Heart right ventricle (tissue), 16 donors: ENCODE data around the gene PUS10. TPM values are rescaled to one million over a fixed set of nuclear protein-coding genes. Genes with fewer than 3 reads are reported as not detected.

Source experiments
- ATAC-seq, 8 donors: fragments of 200-7000 bp; cut with Tn5 transposase; one replicate each; pipeline ENCODE4 v1.9.1; 2020; ENCODE audit warnings: mild to moderate bottlenecking in 8 of 8, moderate library complexity in 8 of 8, moderate number of reproducible peaks in 1 of 8
- DNase-seq, 2 donors: peaks; one replicate each; pipeline ENCODE4 v3.0.0-alpha.2; 2020
- H3K27ac ChIP-seq, 10 donors: fragments of 200-600 bp; sonication (generic) in 2 of 10; one replicate each; pipeline versions ENCODE4 v1.5.0 to v1.8.0; 2020 to 2022; ENCODE audit warnings: mild to moderate bottlenecking in 3 of 10
- H3K27me3 ChIP-seq, 7 donors: fragments of 200-600 bp; one replicate each; pipeline ENCODE4 v1.8.0; 2021 to 2022; ENCODE audit warnings: mild to moderate bottlenecking in 2 of 7
- H3K36me3 ChIP-seq, 9 donors: fragments of 200-600 bp; sonication (generic) in 1 of 9; one replicate each; pipeline versions ENCODE4 v1.5.0 to v1.8.0; 2020 to 2022; ENCODE audit warnings: mild to moderate bottlenecking in 2 of 9
- H3K4me1 ChIP-seq, 9 donors: fragments of 200-600 bp; sonication (generic) in 1 of 9; one replicate each; pipeline versions ENCODE4 v1.5.0 to v1.8.0; 2020 to 2022; ENCODE audit warnings: mild to moderate bottlenecking in 4 of 9
- H3K4me3 ChIP-seq, 10 donors: fragments of 200-600 bp; sonication (generic) in 2 of 10; one replicate each; pipeline versions ENCODE4 v1.5.0 to v1.8.0; 2020 to 2022; ENCODE audit warnings: mild to moderate bottlenecking in 7 of 10, moderate library complexity in 2 of 10
- H3K9me3 ChIP-seq, 11 donors: fragments of 200-600 bp in 10 of 11; sonication (generic) in 2 of 11; one replicate each; pipeline versions ENCODE4 v1.5.0 to v1.8.0; 2013 to 2022; ENCODE audit warnings: mild to moderate bottlenecking in 2 of 11, control low read depth in 1 of 11, moderate library complexity in 1 of 11
- WGBS, 2 donors: extraction: QIAGEN DNeasy Blood & Tissue Kit; methylation state at CpG; one replicate each; pipeline ENCODE4 v1.1.7; 2013; ENCODE audit warnings: inconsistent platforms in 1 of 2; 5-methylcytosine and 5-hydroxymethylcytosine counted together
- intact Hi-C, 10 donors: fragments of 100-400 bp; cut with DNase I; formaldehyde crosslinking; loops; one replicate each; pipeline versions ENCODE4 v1.11.1 to v1.14.2; 2022
- polyA plus RNA-seq, 2 donors: library from polyadenylated mRNA; stranded (reverse); fragments of 200-250 nt; gene quantifications; one replicate each; pipeline ENCODE4 v1.2.3, GENCODE V29; 2013
- total RNA-seq, 10 donors: library from RNA; stranded (reverse); fragmentation: NEBNext Ultra II Directional in 3 of 10; extraction: Animal tissue kit (Norgen Biotek cat#: 25700) in 3 of 10; gene quantifications; one replicate each; pipeline versions ENCODE4 v1.2.1 to v1.2.4, GENCODE V29; 2021 to 2023
- TF ChIP-seq, protein P1 (sequence below), 9 donors: fragments of 200-600 bp; sonication (generic) in 2 of 9; IDR thresholded peaks; one replicate each; pipeline versions ENCODE4 v1.5.0 to v1.8.0; 2021 to 2022; ENCODE audit warnings: antibody characterized with exemption in 9 of 9, mild to moderate bottlenecking in 5 of 9, moderate library complexity in 1 of 9
- donor health status: Arrhythmogenic right ventricular cardiomyopathy.
- donor health status: ischemic (EF 13 %, LVEDD 7.1; RV severe dilation, severe dysfunction).
- donor health status: healthy with polysubstance abuse.
- donor health status: DM: no; HTN: yes; CAD: no.
- donor health status: DM: no; HTN: no; CAD: no.
- donor health status: ischemic (EF 25% LVEDD 6.9; RV normal size, moderate dysfunction).
- donor health status: ischemic (EF 25% LVEDD 5.7; RV mildly dilated, moderate dysfunction).
- donor health status: healthy.
- donor health status: DM: yes; HTN: yes; CAD: no.
- donor health status: Ischemic cardiomyopathy.
- donor health status: ischemic (EF 35%, LVEDD 5.7; RV mildly dilated, moderate dysfunction).
- donor health status: nonischemic (EF 11% LVEDD 7.7; RV severe dilation, severe dysfunction).
- donor health status: DM: yes; HTN: yes; CAD: no.
- donor health status: PGD.
- donor health status: ischemic (EF 29% LVEDD 5.4; RV normal size, mild dysfunction).
- donor health status: nonischemic (EF 23%, LVEDD 6.1; RV moderate dilation, normal function).

Gene PUS10
- total and polyA plus RNA-seq, 12 donors = 1.5 to 5.5 (median 4.4) TPM

DNA sequence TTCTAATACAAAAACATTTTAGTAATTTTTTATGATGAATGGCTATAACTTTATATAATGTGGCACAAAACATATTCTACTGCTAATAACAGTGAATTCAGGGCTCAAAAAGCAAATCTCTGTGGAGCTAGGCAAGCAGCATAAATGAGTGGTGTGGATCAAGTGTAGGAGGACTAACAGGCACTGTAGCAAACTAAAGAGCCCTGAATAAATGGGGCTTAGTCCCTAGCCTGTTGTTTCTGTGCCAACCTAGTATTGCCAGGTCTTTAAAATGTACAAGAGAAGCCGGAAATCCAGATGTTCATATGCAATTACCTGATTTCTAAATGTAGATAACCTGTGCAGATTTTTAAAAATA is 118.2 kb downstream of the PUS10 start:
- H3K4me1 ChIP-seq = peaks cover 0 to 12% (median 0%) of the 10 kb centered on the region in 9 donors
- no peak overlapping the region for H3K4me3 ChIP-seq
- H3K27me3 ChIP-seq = no peaks in the 10 kb centered on the region
- peaks cover 0 to 100% (median 51%) of the 10 kb centered on the region in 9 donors for H3K36me3 ChIP-seq
- 92 to 100% methylated on average over 1 of the region's 1 CpG for WGBS, 2 donors
- no peak overlapping the region for H3K27ac ChIP-seq
- DNase-seq = no peak
- ATAC-seq = no peak
- intact Hi-C loops = no loop called here
- H3K9me3 ChIP-seq = no peaks in the 10 kb centered on the region
- TF ChIP-seq, protein P1, sequence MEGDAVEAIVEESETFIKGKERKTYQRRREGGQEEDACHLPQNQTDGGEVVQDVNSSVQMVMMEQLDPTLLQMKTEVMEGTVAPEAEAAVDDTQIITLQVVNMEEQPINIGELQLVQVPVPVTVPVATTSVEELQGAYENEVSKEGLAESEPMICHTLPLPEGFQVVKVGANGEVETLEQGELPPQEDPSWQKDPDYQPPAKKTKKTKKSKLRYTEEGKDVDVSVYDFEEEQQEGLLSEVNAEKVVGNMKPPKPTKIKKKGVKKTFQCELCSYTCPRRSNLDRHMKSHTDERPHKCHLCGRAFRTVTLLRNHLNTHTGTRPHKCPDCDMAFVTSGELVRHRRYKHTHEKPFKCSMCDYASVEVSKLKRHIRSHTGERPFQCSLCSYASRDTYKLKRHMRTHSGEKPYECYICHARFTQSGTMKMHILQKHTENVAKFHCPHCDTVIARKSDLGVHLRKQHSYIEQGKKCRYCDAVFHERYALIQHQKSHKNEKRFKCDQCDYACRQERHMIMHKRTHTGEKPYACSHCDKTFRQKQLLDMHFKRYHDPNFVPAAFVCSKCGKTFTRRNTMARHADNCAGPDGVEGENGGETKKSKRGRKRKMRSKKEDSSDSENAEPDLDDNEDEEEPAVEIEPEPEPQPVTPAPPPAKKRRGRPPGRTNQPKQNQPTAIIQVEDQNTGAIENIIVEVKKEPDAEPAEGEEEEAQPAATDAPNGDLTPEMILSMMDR (IDR thresholded peaks at IDR 0.05) = no peak

DNA sequence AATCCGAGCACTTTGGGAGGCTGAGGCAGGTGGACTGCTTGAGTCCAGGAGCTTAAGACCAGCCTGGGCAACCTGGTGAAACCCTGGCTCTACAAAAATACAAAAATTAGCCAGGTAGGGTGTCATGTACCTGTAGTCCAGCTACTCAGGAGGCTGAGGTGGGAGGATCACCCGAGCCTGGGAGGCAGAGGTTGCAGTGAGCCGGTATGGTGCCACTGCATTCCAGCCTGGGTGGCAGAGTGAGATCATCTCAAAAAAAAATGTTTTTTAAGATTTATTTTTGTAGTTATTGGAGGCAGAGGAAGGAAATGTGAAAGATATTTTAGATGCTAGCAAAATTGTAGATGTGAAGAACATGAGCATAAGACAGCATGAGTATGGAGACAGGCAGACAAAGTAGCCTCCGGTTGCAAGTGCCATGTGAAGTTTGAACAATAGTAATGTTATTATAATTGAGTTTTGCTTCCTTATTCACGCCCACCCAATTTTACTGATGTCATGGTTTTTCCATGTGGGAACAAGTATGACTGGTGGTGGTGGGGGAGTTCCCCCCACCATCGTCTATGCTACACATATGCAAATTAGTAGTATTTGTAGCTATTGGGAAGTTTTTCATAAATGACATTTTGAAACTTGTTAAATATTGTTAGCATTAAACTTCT is 118.7 kb downstream of the PUS10 start:
- Histone ChIP-seq H3K4me3 (no peak overlapping the region), H3K27ac (no peak overlapping the region), H3K4me1 (peaks cover 0 to 12% (median 0%) of the 10 kb centered on the region in 9 donors), H3K27me3 (no peaks in the 10 kb centered on the region), H3K9me3 (no peaks in the 10 kb centered on the region), H3K36me3 (peaks cover 0 to 100% (median 55%) of the 10 kb centered on the region in 9 donors)
- ATAC-seq (no peak), DNase-seq (no peak)
- intact Hi-C loops = no loop called here
- WGBS, 2 donors = 71 to 77% methylated on average over 6 of the region's 6 CpGs
- TF ChIP-seq, protein P1 (IDR thresholded peaks at IDR 0.05) = no peak

DNA sequence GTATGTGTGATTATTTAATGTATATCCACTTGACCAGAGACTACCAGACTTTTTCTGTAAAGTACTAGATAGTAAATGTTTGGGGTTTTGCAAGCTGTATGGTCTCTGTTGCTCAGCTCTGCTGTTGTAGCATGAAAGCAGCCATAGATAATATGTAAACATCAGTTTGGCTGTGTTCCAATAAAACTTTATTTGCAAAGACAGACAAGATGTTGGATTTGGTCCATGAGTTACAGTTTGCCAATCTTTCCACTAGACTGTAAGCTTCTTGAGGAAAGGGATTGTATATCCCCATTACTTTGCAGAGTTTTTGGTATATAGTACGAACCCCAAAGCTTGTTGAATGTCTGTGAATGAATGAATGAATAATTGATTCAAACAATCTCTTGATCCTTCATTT is 119.5 kb downstream of the PUS10 start:
- WGBS, 2 donors = 97 to 99% methylated on average over 1 of the region's 1 CpG
- H3K4me1 ChIP-seq = peaks cover 0 to 12% (median 0%) of the 10 kb centered on the region in 9 donors
- intact Hi-C loops = no loop called here
- no peak overlapping the region for H3K4me3 ChIP-seq
- H3K27me3 ChIP-seq = no peaks in the 10 kb centered on the region
- TF ChIP-seq, protein P1 (IDR thresholded peaks at IDR 0.05) = no peak
- no peak overlapping the region for H3K27ac ChIP-seq
- DNase-seq = no peak
- H3K36me3 ChIP-seq = peaks cover 0 to 100% (median 51%) of the 10 kb centered on the region in 9 donors
- no peak for ATAC-seq
- no peaks in the 10 kb centered on the region for H3K9me3 ChIP-seq

Other genes with a start within 250 kb of the PUS10 start
- gene REL, start 136.7 kb downstream of the PUS10 start, total RNA-seq = 10 to 100 TPM in 1 of 10 donors, 1 to 10 TPM in 9; 4.5 to 11.7 (median 6.6) TPM
- 1 to 10 TPM in 1 of 2 donors, under 1 TPM in 1; 0.49 to 1.1 TPM for gene REL, start 136.7 kb downstream of the PUS10 start, polyA plus RNA-seq
- gene PEX13, start 535 bp downstream of the PUS10 start, total RNA-seq = 10 to 100 TPM; 21.9 to 27.8 (median 24.5) TPM
- 10 to 100 TPM; 11.9 to 12.4 TPM for gene PEX13, start 535 bp downstream of the PUS10 start, polyA plus RNA-seq
- 1 to 10 TPM; 5.3 to 9.2 (median 6.6) TPM for gene SANBR, start 47.6 kb upstream of the PUS10 start, total RNA-seq
- 10 to 100 TPM in 1 of 2 donors, 1 to 10 TPM in 1; 3.5 to 11.0 TPM for gene SANBR, start 47.6 kb upstream of the PUS10 start, polyA plus RNA-seq
- gene C2orf74, start 143.9 kb upstream of the PUS10 start, total RNA-seq = 10 to 100 TPM; 16.5 to 29.8 (median 24.0) TPM
- gene C2orf74, start 143.9 kb upstream of the PUS10 start, polyA plus RNA-seq = 10 to 100 TPM; 20.3 to 39.0 TPM